ENCODE measurements around the gene AHR. TPM values are rescaled to one million over a fixed set of nuclear protein-coding genes. Genes with fewer than 3 reads are reported as not detected.

The AHR gene
- polyA plus RNA-seq, 4 donors = 31.9 to 62.3 (median 36.3) TPM

- DNase-seq (ENCODE audit: low read depth in 4 of 4, low spot score in 3 of 4) = peak in 1 of 4 donors; percentile 23
Observed at GRCh38 chr7:17302575-17303142, 4.2 kb downstream of the AHR start.

GRCh38 chr7:17304926-17305325, 6.5 kb downstream of the AHR start:
- no peak for DNase-seq (ENCODE audit: low read depth in 4 of 4, low spot score in 3 of 4)

GRCh38 chr7:17305387-17306171, 7.1 kb downstream of the AHR start:
- DNase-seq (ENCODE audit: low read depth in 4 of 4, low spot score in 3 of 4) = no peak

GRCh38 chr7:17307000-17307399, 8.5 kb downstream of the AHR start:
- no peak for DNase-seq (ENCODE audit: low read depth in 4 of 4, low spot score in 3 of 4)

GRCh38 chr7:17307558-17307957, 9.1 kb downstream of the AHR start:
- DNase-seq (ENCODE audit: low read depth in 4 of 4, low spot score in 3 of 4) = no peak

- DNase-seq (ENCODE audit: low read depth in 4 of 4, low spot score in 3 of 4) = no peak
Observed at GRCh38 chr7:17307969-17308648, 9.7 kb downstream of the AHR start.

- DNase-seq (ENCODE audit: low read depth in 4 of 4, low spot score in 3 of 4) = no peak
Observed at GRCh38 chr7:17311194-17311593, 12.7 kb downstream of the AHR start.

- DNase-seq (ENCODE audit: low read depth in 4 of 4, low spot score in 3 of 4) = no peak
Observed at GRCh38 chr7:17311952-17312351, 13.5 kb downstream of the AHR start.

GRCh38 chr7:17312641-17313040, 14.2 kb downstream of the AHR start:
- no peak for DNase-seq (ENCODE audit: low read depth in 4 of 4, low spot score in 3 of 4)

- DNase-seq (ENCODE audit: low read depth in 4 of 4, low spot score in 3 of 4) = no peak
Observed at GRCh38 chr7:17313194-17313593, 14.7 kb downstream of the AHR start.

GRCh38 chr7:17315974-17316373, 17.5 kb downstream of the AHR start:
- DNase-seq (ENCODE audit: low read depth in 4 of 4, low spot score in 3 of 4) = no peak

GRCh38 chr7:17318146-17318545, 19.7 kb downstream of the AHR start:
- no peak for DNase-seq (ENCODE audit: low read depth in 4 of 4, low spot score in 3 of 4)

GRCh38 chr7:17319164-17320101, 21.0 kb downstream of the AHR start:
- no peak for DNase-seq (ENCODE audit: low read depth in 4 of 4, low spot score in 3 of 4)

GRCh38 chr7:17320102-17320497, 21.6 kb downstream of the AHR start:
- DNase-seq (ENCODE audit: low read depth in 4 of 4, low spot score in 3 of 4) = no peak

GRCh38 chr7:17320657-17321056, 22.2 kb downstream of the AHR start:
- no peak for DNase-seq (ENCODE audit: low read depth in 4 of 4, low spot score in 3 of 4)

GRCh38 chr7:17325364-17325763, 26.9 kb downstream of the AHR start:
- no peak for DNase-seq (ENCODE audit: low read depth in 4 of 4, low spot score in 3 of 4)

- DNase-seq (ENCODE audit: low read depth in 4 of 4, low spot score in 3 of 4) = no peak
Observed at GRCh38 chr7:17326378-17326777, 27.9 kb downstream of the AHR start.

GRCh38 chr7:17328641-17329040, 30.2 kb downstream of the AHR start:
- no peak for DNase-seq (ENCODE audit: low read depth in 4 of 4, low spot score in 3 of 4)

- no peak for DNase-seq (ENCODE audit: low read depth in 4 of 4, low spot score in 3 of 4)
Observed at GRCh38 chr7:17329440-17329839, 31.0 kb downstream of the AHR start.

GRCh38 chr7:17331891-17332501, 33.5 kb downstream of the AHR start:
- DNase-seq (ENCODE audit: low read depth in 4 of 4, low spot score in 3 of 4) = no peak

Measured in right renal pelvis (tissue), 4 donors.